Vagina (tissue), 2 donors: ENCODE results near the gene MTHFD1L.

ENCODE experiments used
- CTCF ChIP-seq, 3 experiments: fragments of 450-650 bp in 2 of 3; fragments of 200-600 bp in 1 of 3; sonication (generic) in 1 of 3; IDR thresholded peaks; one replicate each; pipeline ENCODE4 v1.5.1; 2017 to 2019; ENCODE audit warnings: antibody characterized with exemption in 3 of 3, mild to moderate bottlenecking in 2 of 3, moderate library complexity in 2 of 3
- POLR2A ChIP-seq, 2 donors: fragments of 450-650 bp; IDR thresholded peaks; one replicate each; pipeline ENCODE4 v1.6.1; 2017; ENCODE audit warnings: antibody characterized with exemption in 2 of 2, mild to moderate bottlenecking in 2 of 2, moderate library complexity in 2 of 2

DNA sequence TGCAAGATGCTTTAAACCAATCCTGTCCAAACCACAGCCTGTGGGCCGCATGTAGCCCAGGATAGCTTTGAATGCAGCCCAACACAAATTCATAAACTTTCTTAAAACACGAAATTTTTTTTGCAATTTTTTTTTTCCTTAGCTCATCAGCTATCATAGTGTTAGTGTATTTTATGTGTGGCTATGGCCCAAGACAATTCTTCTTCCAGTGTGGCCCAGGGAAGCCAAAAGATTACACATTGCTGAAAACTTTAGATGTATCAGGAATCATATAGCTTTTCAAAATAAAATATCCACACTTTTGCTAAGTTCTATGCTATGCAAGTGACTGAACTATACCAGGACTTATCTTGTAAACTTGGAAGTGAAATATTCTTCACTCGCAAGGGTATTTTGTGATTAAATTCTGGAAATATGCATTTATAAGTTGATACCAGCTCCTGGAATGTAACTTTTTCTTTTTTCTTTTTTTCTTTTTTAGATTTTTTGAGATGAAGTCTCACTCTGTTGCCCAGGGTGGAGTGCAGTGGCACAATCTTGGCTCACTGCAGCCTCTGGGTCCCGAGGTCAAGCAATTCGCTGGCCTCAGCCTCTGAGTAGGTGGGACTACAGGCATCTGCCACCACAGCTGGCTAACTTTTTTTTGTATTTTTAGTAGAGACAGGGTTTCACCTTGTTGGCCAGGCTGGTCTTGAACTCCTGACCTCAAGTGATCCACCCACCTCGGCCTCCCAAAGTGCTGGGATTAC is 49.8 kb downstream of the MTHFD1L start:
- TF ChIP-seq POLR2A (IDR thresholded peaks at IDR 0.05) (no peak), CTCF (IDR thresholded peaks at IDR 0.05) (no peak)
